ENCODE measurements around the gene CYP46A1.

Gene CYP46A1

GRCh38 chr14:99750746-99751450, 66.8 kb downstream of the CYP46A1 start:
- H3K4me1 Mint-ChIP-seq (ENCODE audit: low read depth in 2 of 2) = peaks cover 4 to 15% of the 10 kb centered on the region in 2 donors
- DNase-seq (no peak), ATAC-seq (replicated peaks) (no peak)
- H3K36me3 Mint-ChIP-seq (ENCODE audit: insufficient read depth) = no peaks in the 10 kb centered on the region
- no peaks in the 10 kb centered on the region for H3K9me3 Mint-ChIP-seq
- H3K27ac Mint-ChIP-seq = no peak overlapping the region
- H3K4me3 Mint-ChIP-seq = no peak overlapping the region
- H3K27me3 Mint-ChIP-seq = peaks cover 71 to 99% of the 10 kb centered on the region in 2 donors

GRCh38 chr14:99751539-99752485, 67.7 kb downstream of the CYP46A1 start:
- Mint-ChIP-seq H3K27ac (no peak overlapping the region), H3K4me1 (ENCODE audit: low read depth in 2 of 2) (peaks cover 4 to 15% of the 10 kb centered on the region in 2 donors), H3K36me3 (ENCODE audit: insufficient read depth) (no peaks in the 10 kb centered on the region), H3K9me3 (no peaks in the 10 kb centered on the region), H3K4me3 (no peak overlapping the region), H3K27me3 (peaks cover 72 to 100% of the 10 kb centered on the region in 2 donors)
- ATAC-seq (replicated peaks) (no peak), DNase-seq (no peak)

- peaks cover 66 to 96% of the 10 kb centered on the region in 2 donors for H3K27me3 Mint-ChIP-seq
- DNase-seq = no peak
- no peak overlapping the region for H3K4me3 Mint-ChIP-seq
These were observed 68.5 kb downstream of the CYP46A1 start for GRCh38 chr14:99752486-99753121.

GRCh38 chr14:99753225-99754140, 69.4 kb downstream of the CYP46A1 start:
- H3K27me3 Mint-ChIP-seq = peaks cover 60 to 95% of the 10 kb centered on the region in 2 donors
- H3K9me3 Mint-ChIP-seq = no peaks in the 10 kb centered on the region

More at GRCh38 chr14:99752486-99753121, 68.5 kb downstream of the CYP46A1 start:
- no peaks in the 10 kb centered on the region for H3K36me3 Mint-ChIP-seq (ENCODE audit: insufficient read depth)
- ATAC-seq (replicated peaks) = no peak
- no peaks in the 10 kb centered on the region for H3K9me3 Mint-ChIP-seq
- peaks cover 4 to 15% of the 10 kb centered on the region in 2 donors for H3K4me1 Mint-ChIP-seq (ENCODE audit: low read depth in 2 of 2)
- H3K27ac Mint-ChIP-seq = no peak overlapping the region

GRCh38 chr14:99754141-99755067, 70.3 kb downstream of the CYP46A1 start:
- Mint-ChIP-seq H3K9me3 (no peaks in the 10 kb centered on the region), H3K36me3 (ENCODE audit: insufficient read depth) (no peaks in the 10 kb centered on the region), H3K4me1 (ENCODE audit: low read depth in 2 of 2) (peaks cover 4 to 15% of the 10 kb centered on the region in 2 donors), H3K4me3 (no peak overlapping the region), H3K27me3 (peaks cover 56 to 95% of the 10 kb centered on the region in 2 donors), H3K27ac (no peak overlapping the region)
- ATAC-seq (replicated peaks) (no peak), DNase-seq (no peak)

More at GRCh38 chr14:99753225-99754140, 69.4 kb downstream of the CYP46A1 start:
- Mint-ChIP-seq H3K4me1 (ENCODE audit: low read depth in 2 of 2) (peaks cover 4 to 15% of the 10 kb centered on the region in 2 donors), H3K4me3 (peak overlapping the region in 1 of 2 donors; percentile 17), H3K36me3 (ENCODE audit: insufficient read depth) (no peaks in the 10 kb centered on the region), H3K27ac (peak overlapping the region in 1 of 2 donors; percentile 70)
- DNase-seq = no peak
- ATAC-seq (replicated peaks) = no peak

GRCh38 chr14:99755068-99755405, 70.9 kb downstream of the CYP46A1 start:
- peaks cover 53 to 93% of the 10 kb centered on the region in 2 donors for H3K27me3 Mint-ChIP-seq

GRCh38 chr14:99755629-99756603, 71.8 kb downstream of the CYP46A1 start:
- Mint-ChIP-seq H3K9me3 (no peaks in the 10 kb centered on the region), H3K27me3 (peaks cover 54 to 93% of the 10 kb centered on the region in 2 donors), H3K36me3 (ENCODE audit: insufficient read depth) (no peaks in the 10 kb centered on the region), H3K4me3 (no peak overlapping the region), H3K4me1 (ENCODE audit: low read depth in 2 of 2) (peaks cover 4 to 15% of the 10 kb centered on the region in 2 donors), H3K27ac (no peak overlapping the region)
- no peak for DNase-seq
- ATAC-seq (replicated peaks) = no peak

More at GRCh38 chr14:99755068-99755405, 70.9 kb downstream of the CYP46A1 start:
- DNase-seq (no peak), ATAC-seq (replicated peaks) (no peak)
- H3K36me3 Mint-ChIP-seq (ENCODE audit: insufficient read depth) = no peaks in the 10 kb centered on the region
- H3K4me3 Mint-ChIP-seq = no peak overlapping the region
- peaks cover 4 to 15% of the 10 kb centered on the region in 2 donors for H3K4me1 Mint-ChIP-seq (ENCODE audit: low read depth in 2 of 2)
- no peak overlapping the region for H3K27ac Mint-ChIP-seq
- H3K9me3 Mint-ChIP-seq = no peaks in the 10 kb centered on the region

GRCh38 chr14:99756796-99757195, 72.7 kb downstream of the CYP46A1 start:
- Mint-ChIP-seq H3K36me3 (ENCODE audit: insufficient read depth) (no peaks in the 10 kb centered on the region), H3K27ac (no peak overlapping the region), H3K4me1 (ENCODE audit: low read depth in 2 of 2) (peaks cover 4 to 15% of the 10 kb centered on the region in 2 donors), H3K4me3 (no peak overlapping the region), H3K9me3 (no peaks in the 10 kb centered on the region), H3K27me3 (peaks cover 51 to 93% of the 10 kb centered on the region in 2 donors)
- DNase-seq = no peak
- no peak for ATAC-seq (replicated peaks)

- peaks cover 48 to 92% of the 10 kb centered on the region in 2 donors for H3K27me3 Mint-ChIP-seq
- H3K9me3 Mint-ChIP-seq = no peaks in the 10 kb centered on the region
- H3K36me3 Mint-ChIP-seq (ENCODE audit: insufficient read depth) = no peaks in the 10 kb centered on the region
- no peak overlapping the region for H3K27ac Mint-ChIP-seq
- no peak overlapping the region for H3K4me3 Mint-ChIP-seq
- DNase-seq (no peak), ATAC-seq (replicated peaks) (no peak)
- peaks cover 4 to 11% of the 10 kb centered on the region in 2 donors for H3K4me1 Mint-ChIP-seq (ENCODE audit: low read depth in 2 of 2)
These were observed 73.4 kb downstream of the CYP46A1 start for GRCh38 chr14:99757331-99758070.

GRCh38 chr14:99758121-99758821, 74.2 kb downstream of the CYP46A1 start:
- DNase-seq = no peak
- Mint-ChIP-seq H3K4me3 (no peak overlapping the region), H3K27me3 (peaks cover 46 to 91% of the 10 kb centered on the region in 2 donors), H3K4me1 (ENCODE audit: low read depth in 2 of 2) (peaks cover 3 to 9% of the 10 kb centered on the region in 2 donors), H3K9me3 (no peaks in the 10 kb centered on the region), H3K27ac (no peak overlapping the region), H3K36me3 (ENCODE audit: insufficient read depth) (no peaks in the 10 kb centered on the region)
- no peak for ATAC-seq (replicated peaks)

All from effector memory CD8-positive, alpha-beta T cell (primary cell).